ENCODE results near the gene CKM.
A peak's percentile ranks its signal among the peaks of the same experiment; 100 is the strongest.

The CKM gene

GRCh38 chr19:45322744-45323281, at the start of gene CKM:
TSS of gene CKM (minus strand) at chr19:45322875. CDS start at chr19:45319713, 3,162 bp downstream.
- no peak for DNase-seq (ENCODE audit: low spot score)

DNA sequence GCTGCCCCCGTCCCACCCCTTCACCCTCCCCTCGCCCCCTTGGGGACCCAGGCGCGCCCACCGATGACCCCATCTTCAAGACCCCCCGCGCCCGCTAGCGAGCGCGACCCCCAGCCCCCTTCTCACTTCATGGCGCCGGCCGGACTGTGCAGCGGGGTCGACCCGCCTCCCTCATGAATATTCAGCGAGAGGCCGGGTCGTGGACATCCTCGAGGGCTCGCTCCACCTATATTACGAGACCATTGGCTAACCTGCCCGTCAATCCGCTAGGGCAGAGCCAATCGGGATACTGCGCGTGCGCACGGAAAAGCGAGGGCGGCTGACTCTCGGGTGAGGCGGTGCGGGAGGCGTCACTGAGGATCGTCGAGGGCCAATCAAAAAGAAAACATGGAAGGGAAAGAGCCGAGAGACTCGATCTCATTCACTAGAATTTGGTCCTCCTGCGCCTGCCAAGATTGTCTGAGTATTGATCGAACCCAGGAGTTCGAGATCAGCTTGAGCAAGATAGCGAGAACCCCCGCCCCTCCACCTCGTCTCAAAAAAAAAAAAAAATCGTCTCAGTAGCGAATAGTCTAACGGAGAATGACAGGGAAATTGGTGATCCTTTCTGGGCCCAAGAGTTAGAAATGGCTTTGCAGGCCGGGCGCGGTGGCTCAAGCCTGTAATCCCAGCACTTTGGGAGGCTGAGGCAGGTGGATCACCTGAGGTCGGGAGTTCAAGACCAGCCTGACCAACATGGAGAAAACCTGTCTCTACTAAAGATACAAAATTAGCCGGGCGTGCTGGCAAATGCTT, 47.9 kb upstream of the CKM start, which contains the start of gene ERCC2:
Gene ERCC2, minus strand, starts transcription at position 164 of the 795 bp plus-strand sequence. Its CDS starts 33 bp downstream, at position 131.
- DNase-seq (ENCODE audit: low spot score), result peak; percentile 100

- DNase-seq (ENCODE audit: low spot score), result no peak
These were observed 46.2 kb upstream of the CKM start for GRCh38 chr19:45368737-45369340.

DNA sequence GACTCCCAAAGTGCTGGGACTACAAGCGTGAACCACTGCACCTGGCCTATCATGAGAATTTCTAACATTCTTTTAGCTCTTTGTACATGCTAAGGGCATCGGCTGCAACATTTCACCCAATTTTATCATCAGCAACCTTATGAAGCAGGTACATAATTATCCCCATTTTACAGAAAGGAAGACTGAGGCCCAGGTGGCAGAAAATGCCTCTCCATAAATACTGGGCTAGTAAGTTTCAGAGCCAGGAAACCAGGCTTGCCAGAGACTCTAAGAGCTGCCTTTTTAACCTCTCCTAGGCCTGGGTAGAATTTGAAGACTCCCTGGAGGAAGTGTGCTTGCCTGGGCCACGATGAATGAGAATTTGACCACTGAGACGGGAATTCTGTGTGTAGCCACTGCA, 45.5 kb upstream of the CKM start:
- no peak for DNase-seq (ENCODE audit: low spot score)

DNA sequence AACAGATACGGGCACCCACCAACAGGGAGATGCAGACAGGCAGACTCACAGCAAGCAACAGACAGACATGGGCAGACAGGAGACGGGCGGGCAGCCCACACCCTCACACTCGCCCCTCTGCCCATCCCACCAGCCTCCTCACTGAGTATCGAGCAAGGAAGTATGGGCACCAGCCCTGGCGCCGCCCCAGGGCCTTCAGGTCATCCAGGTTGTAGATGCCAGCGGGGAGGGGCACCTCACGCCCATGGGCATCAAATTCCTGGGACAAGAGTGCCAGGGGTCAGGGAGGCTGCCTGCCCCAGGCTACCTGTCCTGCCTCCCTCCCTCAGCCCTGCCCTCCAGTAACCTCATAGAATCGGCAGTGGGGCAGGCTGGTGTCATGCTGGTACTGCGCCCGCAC, 42.0 kb upstream of the CKM start:
- DNase-seq (ENCODE audit: low spot score), result no peak

DNA sequence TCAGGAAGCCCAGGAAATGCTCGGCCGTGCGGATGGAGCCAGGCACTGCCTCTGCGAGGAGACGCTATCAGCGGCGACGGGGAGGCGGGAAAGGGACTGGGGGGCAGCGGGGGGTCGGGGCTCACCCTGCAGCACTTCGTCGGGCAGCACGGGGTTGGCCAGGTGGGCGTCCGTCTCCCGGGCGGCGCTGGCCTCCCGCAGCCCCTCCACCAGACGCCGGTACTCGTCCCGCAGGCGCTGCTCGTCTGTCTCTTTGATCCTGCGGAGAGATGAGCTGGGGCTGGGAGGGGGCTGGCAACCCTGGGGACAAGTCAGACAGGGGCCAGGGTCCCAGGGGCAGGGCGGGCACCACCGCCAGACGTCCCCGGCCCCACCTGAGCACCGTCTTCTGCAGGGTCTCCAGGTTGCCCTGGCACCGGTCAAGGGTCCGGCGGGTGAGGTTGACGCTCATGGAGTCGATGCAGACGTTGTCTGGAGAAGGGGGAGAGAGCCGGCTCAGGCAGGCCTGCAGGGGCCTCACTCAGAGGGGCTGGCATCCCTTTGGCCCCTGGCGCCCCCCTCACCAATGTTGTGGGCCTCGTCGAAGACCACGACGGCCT, 41.3 kb upstream of the CKM start:
- DNase-seq (ENCODE audit: low spot score), result no peak

DNA sequence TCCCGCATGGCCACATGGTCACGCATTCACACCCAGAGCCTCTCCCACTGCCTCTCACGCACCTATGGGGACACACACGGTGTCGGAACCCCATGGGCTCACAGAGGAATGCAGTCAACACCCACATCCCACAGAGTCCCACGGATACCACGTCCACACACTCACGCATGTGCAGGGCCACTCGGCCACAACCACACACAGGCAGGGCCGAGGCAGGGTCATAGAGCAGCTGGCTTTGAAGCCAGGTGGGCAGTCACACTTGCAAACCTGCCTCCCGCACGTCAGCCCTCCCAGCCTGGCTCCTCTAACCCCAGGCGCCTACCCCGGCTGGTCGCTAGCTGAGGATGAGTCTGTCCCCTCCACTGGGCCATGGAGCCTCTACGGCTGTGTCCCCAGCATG, 39.6 kb upstream of the CKM start:
- DNase-seq (ENCODE audit: low spot score), result no peak

DNA sequence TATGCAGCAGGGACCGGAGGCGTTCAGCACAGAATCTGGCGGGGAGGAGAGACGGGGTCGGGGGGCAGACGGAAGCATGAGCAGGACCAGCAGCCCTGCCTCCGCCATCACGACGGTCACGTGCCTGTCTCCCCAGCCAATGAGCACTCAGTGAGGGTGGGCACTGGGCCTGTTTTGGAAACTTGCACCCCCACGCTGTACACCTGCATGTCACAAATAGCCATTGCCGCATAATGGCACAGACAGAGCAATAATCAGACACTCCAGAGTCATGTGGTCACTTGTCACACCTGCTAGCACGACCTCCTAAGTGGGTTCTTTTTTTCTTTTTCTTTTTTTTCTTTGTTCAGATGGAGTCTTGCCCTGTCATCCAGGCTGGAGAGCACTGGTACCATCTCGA, 38.9 kb upstream of the CKM start:
- no peak for DNase-seq (ENCODE audit: low spot score)

DNA sequence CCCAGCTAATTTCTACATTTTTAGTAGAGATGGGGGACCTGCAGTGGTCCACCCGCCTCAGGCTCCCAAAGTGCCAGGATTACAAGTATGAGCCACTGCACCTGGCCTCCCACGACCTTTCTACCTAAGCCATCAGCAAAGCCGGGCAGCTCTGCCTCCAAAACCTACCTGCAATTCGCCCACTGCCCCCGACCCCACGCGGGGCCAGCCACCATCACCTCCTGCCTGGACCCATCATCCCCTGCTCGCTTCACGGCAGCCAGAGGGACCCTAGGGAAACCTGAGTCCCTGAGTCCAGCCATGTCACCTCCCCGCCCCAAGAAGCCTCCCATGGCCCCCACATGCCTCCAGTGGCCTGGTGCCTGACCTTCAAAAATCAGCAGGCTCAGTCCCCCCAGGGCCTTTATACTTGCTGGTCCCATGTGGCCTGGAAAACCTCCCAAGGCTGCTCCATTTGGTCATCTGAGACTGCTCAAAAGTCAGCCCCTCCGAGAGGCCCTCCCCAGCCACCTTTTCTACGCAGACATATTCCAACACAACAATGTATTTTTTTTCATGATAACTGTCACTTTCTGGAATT, 35.6 kb upstream of the CKM start:
- no peak for DNase-seq (ENCODE audit: low spot score)

- no peak for DNase-seq (ENCODE audit: low spot score)
These were observed 34.7 kb upstream of the CKM start for GRCh38 chr19:45357445-45357783.

DNA sequence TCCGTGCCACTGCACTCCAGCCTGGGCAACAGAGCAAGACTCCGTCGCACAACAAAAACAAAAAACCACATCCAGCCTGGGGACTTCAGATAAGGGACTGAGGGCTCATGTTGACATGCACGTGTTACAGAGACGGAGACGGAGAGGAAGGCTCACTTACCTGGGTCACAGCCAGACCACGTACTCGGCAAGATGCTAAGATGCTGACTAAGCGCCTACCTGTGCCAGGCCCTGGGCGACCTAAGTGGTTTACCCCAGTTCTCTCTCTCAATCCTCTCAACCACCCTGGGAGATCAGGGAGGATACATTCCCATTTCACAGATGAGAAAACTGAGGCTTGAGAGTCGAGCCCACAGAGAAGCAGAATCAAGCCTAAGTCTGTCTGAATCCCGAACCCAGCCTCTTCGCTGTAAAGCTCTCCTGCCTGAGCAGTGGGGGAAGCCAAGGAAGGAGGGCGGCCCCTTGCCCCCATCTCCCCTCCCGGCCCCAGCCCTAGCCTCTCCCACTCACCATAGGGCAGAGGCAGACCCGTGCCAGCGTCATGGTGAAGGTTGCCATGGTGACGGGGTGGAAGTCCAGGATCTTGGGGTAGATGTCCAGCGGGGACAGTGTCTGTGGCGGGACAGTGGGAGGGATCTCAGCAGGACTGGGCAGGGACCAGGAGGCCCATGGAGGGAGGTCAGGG, 34.2 kb upstream of the CKM start:
- no peak for DNase-seq (ENCODE audit: low spot score)

DNA sequence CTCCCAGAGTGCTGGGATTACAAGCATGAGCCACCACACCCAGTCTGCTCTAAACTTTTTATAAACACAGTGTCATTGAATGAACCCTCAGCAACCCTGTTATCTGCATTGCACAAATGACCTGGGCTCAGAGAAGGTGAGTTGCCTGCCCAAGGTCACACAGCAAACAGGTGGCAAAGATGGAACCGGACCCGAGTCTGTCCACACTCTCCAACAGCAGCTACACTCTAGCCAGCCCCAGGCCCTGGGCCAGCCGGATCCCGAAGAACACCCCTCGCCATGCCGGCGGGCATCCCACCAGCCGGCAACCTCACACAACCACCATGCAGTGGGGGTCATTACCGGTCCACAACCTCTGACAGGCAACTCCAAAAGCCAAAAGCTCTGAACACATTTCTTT, 33.2 kb upstream of the CKM start:
- no peak for DNase-seq (ENCODE audit: low spot score)

DNA sequence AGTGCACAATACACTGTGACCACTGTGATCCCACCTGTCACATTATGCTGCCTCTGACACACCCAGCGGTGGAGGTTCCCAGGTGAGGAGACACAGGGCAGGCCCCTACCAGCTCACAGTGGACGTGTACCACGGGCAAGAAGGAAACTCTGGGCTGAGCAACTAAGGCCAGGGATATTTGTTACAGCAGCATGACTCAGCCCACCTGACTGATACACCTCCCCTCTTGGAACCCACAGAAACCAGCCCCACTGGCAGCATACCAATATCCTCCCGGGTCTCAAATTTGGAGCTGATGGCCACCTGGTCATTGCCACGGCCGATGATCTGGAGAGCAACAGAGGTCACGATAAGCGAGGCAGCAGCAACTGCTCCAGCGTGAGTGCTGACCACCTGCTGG, 32.7 kb upstream of the CKM start:
- no peak for DNase-seq (ENCODE audit: low spot score)

GRCh38 chr19:45354241-45354842, 31.7 kb upstream of the CKM start:
- no peak for DNase-seq (ENCODE audit: low spot score)

- no peak for DNase-seq (ENCODE audit: low spot score)
These were observed 30.5 kb upstream of the CKM start for GRCh38 chr19:45352914-45353796.

GRCh38 chr19:45352471-45352870, 29.8 kb upstream of the CKM start:
- no peak for DNase-seq (ENCODE audit: low spot score)

DNA sequence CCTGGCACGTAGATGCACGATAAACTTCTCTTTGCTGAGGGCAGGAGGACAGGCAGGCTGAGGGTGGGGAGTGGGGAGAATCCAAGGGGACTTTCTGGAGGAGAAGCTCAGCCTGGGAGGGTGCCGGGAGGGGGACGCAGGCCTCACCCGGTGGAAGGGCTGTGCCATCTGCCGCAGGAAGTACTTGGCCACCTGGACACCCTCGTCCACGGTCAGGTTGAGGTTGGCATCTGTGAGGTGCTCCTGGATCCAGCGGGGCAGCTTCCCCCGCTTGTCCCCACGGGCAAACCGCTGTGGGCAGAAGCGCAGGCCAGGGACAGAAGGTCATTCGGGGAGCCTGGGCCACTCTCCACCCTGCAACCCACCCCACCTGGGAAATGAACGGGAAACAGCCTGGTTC, 29.4 kb upstream of the CKM start:
- no peak for DNase-seq (ENCODE audit: low spot score)

GRCh38 chr19:45351401-45351952, 28.8 kb upstream of the CKM start:
- no peak for DNase-seq (ENCODE audit: low spot score)

DNA sequence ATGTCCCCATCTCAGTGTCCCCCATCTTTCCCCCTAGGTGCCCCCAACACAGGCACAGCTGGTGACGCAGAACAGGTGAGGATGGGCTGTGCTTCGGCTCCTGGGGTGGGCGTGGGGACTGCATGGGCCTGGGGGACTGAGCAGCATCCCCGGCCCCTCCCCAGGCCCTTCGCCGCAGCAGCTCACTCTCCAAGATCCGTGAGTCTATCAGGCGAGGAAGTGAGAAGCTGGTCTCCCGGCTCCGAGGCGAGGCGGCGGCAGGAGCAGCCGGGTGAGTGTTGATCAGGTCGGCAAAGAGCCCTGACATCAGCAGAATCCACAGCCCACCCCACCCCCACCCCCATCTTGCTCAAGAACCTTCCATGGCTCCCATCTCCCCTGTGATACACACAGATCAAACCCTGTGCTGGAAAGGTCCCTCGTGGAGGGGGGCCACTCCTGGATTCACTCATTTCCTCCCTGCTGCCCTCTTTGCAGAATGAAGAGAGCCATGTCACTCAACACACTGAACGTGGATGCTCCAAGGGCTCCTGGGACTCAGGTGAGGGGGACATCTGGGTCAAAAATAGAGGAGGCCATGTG, 27.9 kb upstream of the CKM start:
- no peak for DNase-seq (ENCODE audit: low spot score)

- no peak for DNase-seq (ENCODE audit: low spot score)
These were observed 26.8 kb upstream of the CKM start for GRCh38 chr19:45349430-45349941.
